HPDE6-E6E7 (cell line): ENCODE measurements around the gene DMBX1.

Source experiments
- DNase-seq: peaks from one replicate; pipeline ENCODE4 v3.0.0; 2011; ENCODE audit warnings: missing footprints; ENCODE audit errors: extremely low spot score

Gene DMBX1

DNA sequence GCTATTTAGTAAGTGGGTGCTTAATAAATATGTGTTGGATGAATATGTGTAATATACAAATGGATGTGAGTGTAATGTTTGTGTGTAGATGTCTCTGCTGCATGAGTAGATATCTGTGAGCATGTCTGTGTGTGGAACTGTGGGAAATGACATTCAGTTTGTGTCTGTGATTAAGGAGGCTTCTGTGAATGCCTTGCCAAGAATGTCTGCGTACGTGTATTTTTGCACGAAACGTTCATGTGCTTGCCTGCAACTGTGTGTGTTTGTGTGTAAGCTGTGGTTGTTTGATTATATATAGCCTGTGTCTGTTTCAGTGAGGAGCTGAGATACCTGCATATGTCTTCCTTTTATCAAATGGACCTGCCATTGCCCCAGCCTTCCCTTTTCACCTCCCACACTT, 13.8 kb downstream of the DMBX1 start:
- no peak for DNase-seq

DNA sequence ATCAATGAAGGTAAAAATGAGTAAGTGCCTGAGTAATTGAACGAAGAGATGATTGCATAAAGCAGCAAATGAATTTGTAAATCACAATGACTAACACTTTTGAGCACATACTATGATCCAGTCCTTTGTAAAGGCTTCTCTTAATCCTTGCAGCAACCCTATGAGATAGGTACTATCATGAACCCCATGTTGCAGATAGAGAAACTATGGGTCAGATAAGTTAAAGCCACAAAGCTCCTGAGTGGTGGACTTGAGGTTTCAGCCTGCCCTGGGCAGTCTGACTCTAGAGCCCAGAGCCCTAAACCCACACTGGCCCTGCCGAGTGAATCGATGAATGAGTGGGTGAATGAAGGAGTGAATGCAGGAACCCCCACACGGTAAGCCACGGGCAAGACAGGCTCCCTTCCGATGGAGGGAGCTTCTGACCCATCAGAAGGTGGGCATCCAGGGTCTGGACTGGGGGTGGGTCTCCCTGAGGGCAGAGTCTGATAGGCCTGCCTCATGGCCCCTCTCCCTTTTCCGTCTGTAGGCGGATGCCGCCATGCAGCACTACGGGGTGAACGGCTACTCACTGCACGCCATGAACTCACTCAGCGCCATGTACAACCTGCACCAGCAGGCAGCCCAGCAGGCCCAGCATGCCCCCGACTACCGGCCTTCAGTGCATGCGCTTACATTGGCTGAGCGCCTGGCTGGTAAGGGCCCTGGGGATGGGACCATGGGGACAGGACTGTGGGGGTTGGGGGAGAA, 17.0 kb downstream of the DMBX1 start:
- DNase-seq = no peak

DNA sequence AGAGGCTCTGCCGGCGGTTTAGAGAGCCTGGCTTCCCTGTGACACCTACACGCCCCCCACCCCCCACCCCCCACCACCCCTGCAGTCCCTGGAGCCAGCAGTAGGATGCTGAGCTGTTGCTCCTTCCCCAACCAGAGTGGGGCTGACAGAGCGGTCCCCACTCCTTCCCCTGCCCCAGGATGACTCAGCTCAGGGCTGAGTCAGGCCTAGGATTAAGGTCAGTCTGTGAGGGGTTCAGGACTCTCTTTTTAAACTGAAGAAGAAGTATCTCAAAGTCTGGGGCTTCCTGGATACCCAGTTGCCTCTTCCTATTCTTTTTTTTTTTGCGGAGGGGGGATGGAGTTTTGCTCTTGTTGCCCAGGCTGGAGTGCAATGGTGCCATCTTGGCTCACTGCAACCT, 19.1 kb downstream of the DMBX1 start:
- DNase-seq = no peak

DNA sequence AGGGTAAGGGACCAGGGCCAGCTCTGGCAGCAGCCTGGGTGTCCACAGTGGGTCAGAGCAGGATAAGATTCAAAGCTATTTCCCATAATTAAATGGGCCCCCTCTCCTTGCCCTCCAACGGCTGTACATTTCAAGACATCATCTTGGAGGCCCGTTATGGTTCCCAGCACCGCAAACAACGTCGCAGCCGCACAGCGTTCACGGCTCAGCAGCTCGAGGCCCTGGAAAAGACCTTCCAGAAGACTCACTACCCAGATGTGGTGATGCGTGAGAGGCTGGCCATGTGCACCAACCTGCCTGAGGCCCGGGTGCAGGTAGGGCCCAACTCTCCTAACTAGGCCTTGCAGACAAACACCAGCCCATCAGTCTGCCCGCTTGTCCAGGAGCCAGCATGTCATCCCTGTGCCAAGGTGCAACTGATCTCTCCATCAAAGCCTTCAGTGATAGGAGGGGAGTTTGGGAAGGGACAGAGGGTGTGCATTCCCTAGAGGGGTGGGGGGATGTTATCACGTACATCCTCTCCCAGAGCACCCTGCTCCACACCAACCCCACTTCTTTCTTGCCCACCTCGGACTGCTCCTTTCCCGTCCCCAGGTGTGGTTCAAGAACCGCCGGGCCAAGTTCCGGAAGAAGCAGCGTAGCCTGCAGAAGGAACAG, 20.8 kb downstream of the DMBX1 start:
- DNase-seq = no peak

DNA sequence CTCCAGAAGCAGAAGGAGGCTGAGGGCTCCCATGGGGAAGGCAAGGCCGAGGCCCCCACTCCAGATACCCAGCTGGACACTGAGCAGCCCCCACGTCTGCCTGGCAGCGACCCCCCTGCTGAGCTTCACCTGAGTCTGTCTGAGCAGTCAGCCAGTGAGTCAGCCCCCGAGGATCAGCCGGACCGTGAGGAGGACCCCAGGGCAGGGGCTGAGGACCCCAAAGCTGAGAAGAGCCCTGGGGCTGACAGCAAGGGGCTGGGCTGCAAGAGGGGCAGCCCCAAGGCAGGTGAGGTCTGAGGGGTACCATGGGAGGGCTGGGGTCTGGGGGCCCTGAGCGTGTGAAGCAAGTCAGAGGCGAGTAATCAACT, 21.3 kb downstream of the DMBX1 start:
- DNase-seq = no peak

DNA sequence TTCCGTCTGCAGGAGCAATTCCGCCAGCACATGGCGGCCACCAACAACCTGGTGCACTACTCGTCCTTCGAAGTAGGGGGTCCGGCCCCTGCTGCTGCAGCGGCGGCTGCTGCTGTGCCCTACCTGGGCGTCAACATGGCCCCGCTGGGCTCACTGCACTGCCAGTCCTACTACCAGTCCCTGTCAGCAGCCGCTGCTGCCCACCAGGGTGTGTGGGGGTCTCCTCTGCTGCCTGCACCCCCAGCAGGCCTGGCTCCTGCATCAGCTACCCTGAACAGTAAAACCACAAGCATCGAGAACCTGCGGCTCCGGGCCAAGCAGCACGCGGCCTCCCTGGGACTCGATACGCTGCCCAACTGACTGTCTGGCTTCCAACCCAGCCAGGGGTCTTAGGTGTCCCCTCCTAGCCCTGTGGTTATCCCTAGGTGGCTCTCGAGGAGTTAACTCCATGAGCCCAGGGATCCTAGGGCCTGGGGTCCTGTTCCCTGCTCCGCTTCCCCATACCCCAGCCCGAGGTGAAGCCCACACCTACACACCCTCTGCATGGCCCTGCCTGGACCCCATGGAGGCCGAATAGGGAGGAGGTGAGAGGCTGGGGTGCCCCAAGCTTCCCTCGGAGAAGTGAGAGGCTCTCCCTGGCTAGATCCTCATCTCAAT, 22.6 kb downstream of the DMBX1 start:
- no peak for DNase-seq

DNA sequence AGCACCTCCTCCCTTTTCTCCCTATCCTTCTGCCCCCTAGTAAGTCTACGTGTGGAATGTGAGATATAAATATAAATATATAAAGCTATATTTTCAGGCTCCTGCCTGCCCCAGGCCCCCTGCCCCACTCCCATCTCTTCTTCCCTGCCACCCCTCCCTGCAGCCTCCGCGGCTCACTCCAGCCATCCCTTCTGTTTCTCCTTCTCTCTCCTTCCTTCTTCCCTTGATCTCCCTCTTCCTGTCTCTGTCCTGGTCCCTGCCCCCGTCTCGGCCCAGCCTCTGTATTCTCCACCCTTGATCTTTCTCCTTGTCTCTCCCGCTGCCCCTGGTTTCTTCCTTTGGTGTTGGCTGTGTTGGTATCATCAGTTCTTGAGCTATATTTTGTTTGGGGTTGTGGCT, 23.2 kb downstream of the DMBX1 start:
- no peak for DNase-seq

DNA sequence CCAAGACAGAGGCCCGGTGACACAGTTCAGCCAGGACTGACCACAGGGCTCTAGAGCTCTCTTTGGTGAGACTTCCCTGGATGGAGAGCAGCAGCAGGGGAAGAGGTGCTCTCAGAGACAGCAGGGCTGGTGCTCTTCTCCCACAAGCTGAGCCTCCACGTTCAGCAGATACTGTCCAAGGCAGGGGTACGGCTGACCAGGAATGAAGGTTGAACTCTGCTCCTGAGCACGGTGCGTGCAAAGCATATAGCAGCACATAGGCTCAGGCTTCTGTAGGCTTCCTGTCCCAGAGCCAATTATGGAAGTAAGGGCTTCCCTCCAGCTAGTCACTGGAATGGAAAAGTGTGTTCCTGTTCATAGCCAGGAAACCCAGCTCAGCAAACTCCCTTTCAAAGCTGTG, 23.9 kb downstream of the DMBX1 start:
- DNase-seq = no peak

DNA sequence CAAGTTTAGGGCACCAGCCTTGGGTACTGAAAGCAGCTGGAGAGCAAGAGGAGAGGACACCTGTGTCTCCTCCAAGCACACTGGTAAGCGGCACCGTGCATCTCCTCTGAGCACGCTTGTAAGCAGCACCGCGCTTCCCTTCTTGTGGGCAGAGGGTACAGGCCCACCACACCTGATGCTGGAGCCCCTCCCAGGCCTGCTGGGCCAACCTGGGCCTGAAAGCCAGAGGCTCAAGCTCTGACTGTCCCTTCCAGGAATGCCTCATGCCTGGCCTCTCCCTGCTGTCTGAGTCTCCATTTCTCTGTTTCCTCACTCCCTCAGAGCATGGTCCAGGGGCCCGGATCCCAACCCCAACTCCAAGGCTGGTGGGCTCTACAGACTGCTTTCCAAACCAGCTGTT, 25.9 kb downstream of the DMBX1 start:
- DNase-seq = no peak

DNA sequence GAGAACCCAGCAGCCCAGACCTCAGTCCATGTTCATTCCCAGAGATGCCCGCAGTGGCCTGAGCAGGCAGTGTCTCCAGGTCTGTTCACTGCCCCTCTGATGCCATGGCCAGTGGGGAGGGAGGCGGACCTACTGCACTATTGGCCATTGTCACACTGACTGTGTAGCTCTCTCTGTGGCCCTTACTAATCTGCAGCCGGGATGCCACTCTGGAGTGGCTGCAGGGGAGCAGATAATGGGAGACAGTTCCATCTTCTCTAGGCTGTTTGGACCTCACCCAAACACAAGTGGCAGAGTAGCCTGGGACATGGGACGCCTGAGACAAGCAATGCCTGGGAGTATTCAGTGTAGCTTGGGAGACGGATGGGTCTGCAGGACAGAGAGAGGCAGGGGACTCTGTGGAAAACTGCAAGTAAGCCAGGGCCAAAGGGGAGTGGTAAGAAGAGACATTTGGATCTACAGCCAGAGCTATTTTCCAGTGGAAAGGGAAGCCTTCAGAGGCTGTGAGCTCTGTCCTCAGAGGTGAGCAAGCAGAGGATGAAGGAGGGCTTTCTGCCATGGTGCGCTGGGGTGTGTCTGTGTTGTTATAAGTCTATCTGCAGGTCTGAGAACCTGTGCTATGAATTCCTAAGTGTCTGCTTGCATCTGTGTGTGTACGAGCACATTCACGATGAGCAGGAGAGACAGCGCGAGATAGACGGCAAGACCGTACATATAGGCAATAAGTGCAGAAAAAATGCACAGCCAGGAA, 26.7 kb downstream of the DMBX1 start:
- DNase-seq = no peak

DNA sequence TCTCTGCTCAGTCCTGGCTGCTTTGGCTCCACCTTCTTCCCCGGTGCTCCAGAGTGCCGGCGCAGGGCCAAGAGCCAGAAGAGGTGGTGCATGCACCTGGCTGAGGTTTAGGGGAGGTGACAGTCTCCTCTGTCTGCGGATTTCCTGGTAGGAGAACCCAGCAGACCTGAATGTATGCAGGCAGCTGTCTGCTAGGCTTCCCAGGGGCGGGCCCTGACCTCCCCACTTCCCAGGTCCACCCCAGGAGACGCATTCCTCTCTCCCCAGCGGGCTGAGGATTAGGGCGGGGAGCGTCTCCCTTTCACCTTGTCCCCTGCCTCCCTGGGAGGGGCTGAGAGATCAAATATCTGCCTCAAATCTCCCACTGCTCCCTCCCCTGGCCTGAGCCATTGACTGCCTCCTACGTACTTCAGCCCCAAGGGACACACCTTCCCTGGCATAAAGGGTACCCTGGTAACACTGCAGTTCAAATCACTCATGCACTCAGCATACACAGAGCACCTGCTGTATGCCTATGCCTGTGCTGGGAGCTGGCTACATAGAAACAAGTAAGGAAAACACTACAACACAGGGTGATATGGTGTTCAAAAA, 27.5 kb downstream of the DMBX1 start:
- DNase-seq = no peak

DNA sequence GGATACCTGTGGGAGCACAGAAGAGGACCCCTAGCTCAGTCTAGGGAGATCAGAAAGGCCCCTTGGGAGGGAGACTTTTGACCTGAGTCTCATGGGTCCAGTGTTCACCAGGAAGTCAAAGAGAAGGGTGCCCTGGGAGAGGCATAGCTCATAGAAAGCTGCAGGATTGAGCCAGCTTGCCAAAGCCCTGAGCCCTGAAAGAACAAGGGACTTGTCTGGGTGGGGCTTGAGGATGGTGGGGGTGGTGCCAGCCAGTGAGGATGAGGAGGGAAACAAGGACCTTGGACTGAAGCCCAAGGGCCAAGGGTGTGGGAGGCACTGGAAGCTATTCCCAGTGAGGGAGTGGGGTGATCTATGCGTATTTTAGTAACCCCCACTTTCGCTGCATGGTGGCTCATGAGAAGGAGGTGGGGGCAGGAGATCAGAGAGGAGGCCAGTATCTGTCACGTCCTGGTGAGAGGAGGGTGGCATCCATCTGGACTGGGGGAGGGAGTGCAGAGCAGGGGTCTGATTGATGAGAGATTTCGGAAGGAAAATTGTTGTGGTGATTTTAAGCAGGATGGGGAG, 28.4 kb downstream of the DMBX1 start:
- DNase-seq = no peak

DNA sequence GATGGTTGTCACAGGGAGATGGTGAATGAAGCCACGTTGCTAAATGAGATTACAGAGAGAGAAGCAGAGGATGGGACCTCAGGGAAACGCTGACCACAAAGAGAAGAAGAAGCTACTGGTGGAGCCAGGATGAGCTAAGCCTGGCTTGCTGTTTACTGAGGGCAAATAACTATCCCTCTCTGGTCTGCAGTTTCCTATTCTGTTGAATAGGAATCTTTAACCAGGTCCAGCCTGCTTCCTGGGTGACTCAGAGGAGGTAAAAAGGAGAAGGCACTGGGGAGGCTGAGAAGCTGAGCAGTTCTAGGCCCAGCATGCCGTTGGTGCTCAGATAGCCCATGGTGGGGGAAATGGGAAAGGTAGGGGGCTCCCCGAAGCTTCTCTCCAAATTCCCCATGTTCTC, 29.6 kb downstream of the DMBX1 start:
- no peak for DNase-seq

DNA sequence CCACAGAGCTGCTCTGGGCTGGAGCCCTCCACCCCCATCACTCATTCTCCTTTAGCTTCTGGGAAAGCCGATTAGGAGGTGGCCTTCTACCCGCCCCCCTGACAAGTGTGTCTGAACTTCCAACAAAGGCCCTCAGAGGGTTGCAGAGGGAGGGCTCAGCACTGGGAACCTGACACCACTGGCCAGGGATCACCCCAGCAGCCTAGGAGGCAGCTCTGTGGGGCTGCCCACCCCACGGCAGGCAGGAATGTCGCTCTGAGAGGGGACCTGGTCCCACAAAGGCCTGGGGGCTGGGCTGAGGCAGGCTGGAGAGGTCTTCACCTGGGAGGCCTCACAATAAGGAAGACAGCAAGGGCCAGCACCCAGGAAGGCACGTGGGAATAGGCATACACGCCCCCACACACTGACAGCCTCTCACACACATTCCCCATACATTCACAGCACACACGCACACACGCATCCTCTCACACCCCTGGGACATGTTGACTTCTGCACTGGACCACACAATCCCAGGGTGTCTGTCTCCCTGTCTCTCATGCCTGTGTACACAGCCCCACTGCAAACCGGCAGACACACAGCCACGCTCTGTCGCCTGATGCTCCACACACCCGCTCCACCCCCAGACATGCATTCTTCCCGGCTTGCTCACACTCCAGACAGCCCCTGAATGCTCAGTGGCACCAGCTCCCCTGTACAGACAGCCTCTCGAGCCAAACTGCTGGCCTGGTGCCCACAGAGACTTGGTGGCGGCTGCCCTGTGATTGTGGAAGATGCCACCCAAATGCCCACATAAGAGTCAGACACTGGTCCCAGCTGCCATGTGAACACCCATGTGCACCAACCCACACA, 30.7 kb downstream of the DMBX1 start:
- no peak for DNase-seq

DNA sequence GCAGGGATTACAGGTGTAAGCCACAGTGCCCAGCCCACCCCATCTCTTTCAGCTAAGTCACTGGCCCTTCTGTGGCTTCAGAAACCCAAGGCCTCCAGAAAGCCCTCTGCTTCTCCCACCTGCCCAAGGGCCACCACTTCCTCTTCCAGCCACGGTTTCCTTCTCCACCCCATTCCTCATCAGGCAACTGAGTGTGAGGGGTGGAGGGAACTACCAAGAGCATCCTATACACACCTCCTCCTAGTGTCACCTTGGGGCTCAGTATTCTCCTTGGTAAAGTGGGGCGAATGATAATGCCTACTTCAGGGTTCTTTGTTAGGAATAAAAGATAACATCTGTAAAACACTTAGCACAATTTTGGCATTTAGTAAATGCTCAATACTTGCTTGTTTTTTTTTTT, 31.8 kb downstream of the DMBX1 start:
- DNase-seq = no peak

DNA sequence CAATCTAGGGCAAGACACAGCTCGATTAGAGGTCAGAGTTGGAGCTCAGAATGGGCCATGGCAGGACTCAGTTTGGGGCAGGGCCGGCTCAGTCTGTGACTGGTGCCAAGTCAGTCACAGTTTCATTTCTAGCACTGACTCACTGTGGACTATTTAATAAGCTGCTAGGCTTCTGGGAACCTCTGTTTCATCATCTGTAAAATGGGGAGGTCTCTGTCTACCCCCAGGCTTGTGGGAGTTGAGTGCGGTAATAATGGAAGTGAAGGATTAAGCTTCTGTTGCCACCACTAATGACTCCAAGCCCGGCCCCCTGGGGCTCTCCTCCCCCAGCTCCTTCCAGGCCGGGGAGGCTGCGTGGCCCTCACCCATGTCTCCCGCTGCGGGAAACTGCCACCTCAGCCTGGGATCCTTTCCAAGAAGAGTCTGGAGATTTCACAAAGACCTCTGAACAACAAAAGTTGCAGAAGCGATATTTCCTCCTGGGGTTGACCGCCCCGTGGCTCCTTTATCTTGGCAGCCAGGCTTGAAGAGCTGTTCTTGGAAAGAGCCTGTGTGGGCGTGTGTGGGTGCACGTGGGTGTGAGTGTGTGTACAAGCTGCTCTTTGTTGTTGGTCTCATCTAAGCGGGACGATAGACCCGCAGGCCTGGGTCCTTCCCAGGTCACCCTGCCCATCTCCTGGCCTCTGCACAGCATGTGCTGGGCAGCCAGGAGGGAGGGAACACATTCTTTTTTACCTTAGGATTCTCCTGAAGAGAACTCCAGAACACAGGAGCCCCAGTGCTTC, 32.7 kb downstream of the DMBX1 start:
- no peak for DNase-seq

DNA sequence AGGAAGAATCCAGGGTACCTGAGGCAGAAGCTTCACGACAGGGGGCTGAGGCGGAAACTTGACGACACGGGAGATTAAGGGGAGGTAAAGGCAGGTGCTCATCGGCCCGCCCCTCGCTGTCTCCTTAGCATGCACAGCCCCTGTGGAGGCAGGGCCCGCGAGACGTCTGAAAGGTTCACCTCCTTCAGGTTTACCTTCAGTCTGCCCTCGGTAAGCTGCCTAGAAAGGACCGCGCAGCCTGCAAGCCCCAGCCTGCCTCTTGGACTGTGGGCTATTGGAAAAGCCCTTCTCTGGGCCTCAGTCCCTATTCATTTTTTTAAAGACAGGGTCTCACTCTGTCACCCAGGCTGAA, 33.3 kb downstream of the DMBX1 start:
- DNase-seq = no peak

DNA sequence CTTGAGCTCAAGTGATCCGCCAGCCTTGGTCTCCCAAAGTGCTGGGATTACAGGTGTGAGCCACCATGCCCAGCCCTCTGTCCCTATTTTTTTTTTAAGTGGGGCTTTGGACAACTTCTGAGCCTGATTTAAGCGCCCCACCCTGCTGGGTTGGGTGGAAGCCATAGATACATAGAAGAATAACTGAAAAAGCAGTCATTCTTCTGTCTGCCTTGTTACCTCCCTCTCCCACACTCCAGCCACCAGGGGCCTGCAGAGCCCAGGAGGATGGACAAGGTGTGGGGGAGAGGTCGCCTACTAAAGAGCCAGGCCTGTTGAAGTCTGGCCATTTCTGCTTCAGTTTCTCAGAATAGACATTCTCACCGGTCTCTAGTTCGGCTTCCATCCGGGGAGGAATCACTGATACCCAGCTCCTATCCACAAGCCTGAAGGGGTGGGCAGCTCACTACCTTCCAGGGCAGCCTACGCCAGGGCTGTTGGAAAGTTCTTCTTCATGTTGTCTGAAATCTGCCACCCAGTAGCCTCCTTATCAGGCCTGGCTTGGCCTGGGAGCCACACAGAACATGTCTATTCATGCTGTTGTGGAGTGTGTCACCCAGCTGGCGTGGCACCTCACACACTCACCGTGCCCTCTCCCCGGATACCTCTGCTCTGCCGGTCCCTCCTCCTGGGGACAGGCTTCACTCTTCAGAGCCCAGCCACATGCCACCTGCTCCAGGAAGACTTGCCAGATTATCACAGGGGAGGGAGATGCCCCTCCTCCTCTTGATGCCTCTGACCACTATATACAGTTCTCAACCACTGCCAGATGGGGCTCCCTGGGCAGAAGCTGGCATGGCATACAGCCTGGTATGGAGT, 34.1 kb downstream of the DMBX1 start:
- no peak for DNase-seq

DNA sequence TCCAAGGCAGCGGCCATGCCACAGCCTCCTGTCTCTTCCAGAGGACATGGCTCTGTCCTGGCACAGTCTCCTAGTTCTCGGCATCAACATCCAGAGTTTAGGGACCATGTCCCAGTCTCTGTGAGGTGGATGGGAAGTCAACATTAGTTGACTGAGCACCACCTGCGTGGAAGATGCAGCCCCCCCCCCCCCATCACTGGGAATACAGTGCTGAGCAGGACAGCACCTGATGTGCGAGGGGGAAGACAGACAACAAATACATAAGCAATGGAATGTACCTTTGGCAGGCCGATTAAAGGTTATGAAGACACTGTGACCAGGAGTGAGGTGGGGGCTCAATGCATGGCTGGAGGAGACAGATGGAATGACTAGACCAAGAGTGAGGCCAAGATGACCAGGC, 35.2 kb downstream of the DMBX1 start:
- DNase-seq = no peak
